ENCODE results near the gene MYO1C. TPM values are rescaled to one million over a fixed set of nuclear protein-coding genes. Genes with fewer than 3 reads are reported as not detected.

The MYO1C gene
- total RNA-seq, 4 donors from 2014 or later = 89.1 to 276 (median 116) TPM

- Histone ChIP-seq H3K4me1 (peaks cover 0 to 6% of the 10 kb centered on the region in 2 donors), H3K27me3 (no peaks in the 10 kb centered on the region), H3K4me3 (no peak overlapping the region), H3K9me3 (no peaks in the 10 kb centered on the region), H3K27ac (no peak overlapping the region), H3K36me3 (no peaks in the 10 kb centered on the region)
- no peak for DNase-seq
- TF ChIP-seq POLR2A (IDR thresholded peaks at IDR 0.05) (no peak), CTCF (IDR thresholded peaks at IDR 0.05) (no peak)
- intact Hi-C loops (cut with DNase I; ENCODE audit: low total_unique reads) = no loop called here
These were observed 28.7 kb upstream of the MYO1C start for GRCh38 chr17:1521086-1521640.

- no peak overlapping the region for H3K4me3 ChIP-seq
- DNase-seq = no peak
- no peaks in the 10 kb centered on the region for H3K9me3 ChIP-seq
- H3K27me3 ChIP-seq = no peaks in the 10 kb centered on the region
- intact Hi-C loops (cut with DNase I; ENCODE audit: low total_unique reads) = loop anchor here (10.0 kb wide), 2 partner anchors 155 to 245 kb away; partner anchors contain the start of genes BHLHA9 and TRARG1
- no peak for TF ChIP-seq POLR2A (IDR thresholded peaks at IDR 0.05)
- TF ChIP-seq CTCF (IDR thresholded peaks at IDR 0.05) = no peak
- H3K4me1 ChIP-seq = peaks cover 0 to 6% of the 10 kb centered on the region in 2 donors
- H3K27ac ChIP-seq = no peak overlapping the region
- no peaks in the 10 kb centered on the region for H3K36me3 ChIP-seq
These were observed 27.2 kb upstream of the MYO1C start for GRCh38 chr17:1519678-1520077.

- no peak overlapping the region for H3K4me3 ChIP-seq
- TF ChIP-seq CTCF (IDR thresholded peaks at IDR 0.05) = no peak
- TF ChIP-seq POLR2A (IDR thresholded peaks at IDR 0.05) = no peak
- no peaks in the 10 kb centered on the region for H3K9me3 ChIP-seq
- H3K36me3 ChIP-seq = no peaks in the 10 kb centered on the region
- DNase-seq = no peak
- no peak overlapping the region for H3K27ac ChIP-seq
- intact Hi-C loops (cut with DNase I; ENCODE audit: low total_unique reads) = loop anchor here (10.0 kb wide), 2 partner anchors 154 to 244 kb away; partner anchors contain the start of genes BHLHA9 and TRARG1
- H3K27me3 ChIP-seq = no peaks in the 10 kb centered on the region
- H3K4me1 ChIP-seq = peaks cover 0 to 6% of the 10 kb centered on the region in 2 donors
These were observed 25.9 kb upstream of the MYO1C start for GRCh38 chr17:1518410-1518809.

GRCh38 chr17:1516388-1517161 lies 24.1 kb upstream of the MYO1C start, which contains the start of gene INPP5K:
Gene INPP5K (minus strand): TSS chr17:1516612. CDS start chr17:1516499, 113 bp downstream.
- Histone ChIP-seq H3K4me1 (peaks cover 0 to 6% of the 10 kb centered on the region in 2 donors), H3K4me3 (peak within 1 kb of the TSS; percentile 96 to 98), H3K27ac (peak within 1 kb of the TSS; percentile 93), H3K27me3 (no peaks in the 10 kb centered on the region), H3K36me3 (no peaks in the 10 kb centered on the region), H3K9me3 (no peaks in the 10 kb centered on the region)
- intact Hi-C loops (cut with DNase I; ENCODE audit: low total_unique reads) = loop anchor here (10.0 kb wide), 2 partner anchors 152 to 242 kb away; partner anchors contain the start of genes BHLHA9 and TRARG1
- TF ChIP-seq POLR2A (IDR thresholded peaks at IDR 0.05) (peak; percentile 19 to 59), CTCF (IDR thresholded peaks at IDR 0.05) (peak in 3 of 4 experiments; percentile 30 to 44 (median 34))
- DNase-seq = peak; percentile 97 to 98
